ENCODE data around the gene CSPG5.
A peak's percentile ranks its signal among the peaks of the same experiment; 100 is the strongest.

CSPG5 gene

DNA sequence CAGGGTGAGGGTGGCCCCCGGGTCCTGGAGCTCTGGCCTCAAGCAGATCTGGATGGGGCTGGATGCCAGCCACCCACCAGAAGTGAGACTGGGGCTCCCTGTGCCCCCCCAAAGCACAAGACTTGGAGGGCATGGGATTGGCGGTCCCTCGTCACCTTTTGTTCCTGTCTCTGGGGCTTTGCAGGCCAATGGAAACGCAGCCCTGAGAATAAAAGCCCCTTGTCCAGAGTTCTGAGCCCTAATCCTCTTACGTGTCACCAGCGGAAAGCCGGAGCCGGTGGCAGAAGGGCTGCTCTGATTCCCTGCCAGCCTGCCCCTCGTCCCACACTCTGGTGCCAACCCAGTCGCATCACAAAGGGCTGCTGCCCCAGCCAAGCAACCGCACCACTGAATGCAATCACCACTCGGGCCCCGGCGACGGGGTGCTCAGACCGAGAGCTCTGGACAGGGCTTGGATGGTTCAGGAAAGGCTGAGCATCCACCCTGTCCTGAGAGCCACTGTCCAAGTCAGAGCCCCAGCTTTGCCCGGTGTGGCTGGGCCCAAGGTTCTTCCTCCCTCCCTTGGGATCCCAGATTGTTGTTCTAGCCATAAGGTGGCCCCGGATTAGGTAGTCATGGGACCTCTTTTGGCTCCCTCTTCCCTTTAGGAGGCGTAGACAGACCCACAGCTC is 42.3 kb downstream of the CSPG5 start:
- no peak for DNase-seq

DNA sequence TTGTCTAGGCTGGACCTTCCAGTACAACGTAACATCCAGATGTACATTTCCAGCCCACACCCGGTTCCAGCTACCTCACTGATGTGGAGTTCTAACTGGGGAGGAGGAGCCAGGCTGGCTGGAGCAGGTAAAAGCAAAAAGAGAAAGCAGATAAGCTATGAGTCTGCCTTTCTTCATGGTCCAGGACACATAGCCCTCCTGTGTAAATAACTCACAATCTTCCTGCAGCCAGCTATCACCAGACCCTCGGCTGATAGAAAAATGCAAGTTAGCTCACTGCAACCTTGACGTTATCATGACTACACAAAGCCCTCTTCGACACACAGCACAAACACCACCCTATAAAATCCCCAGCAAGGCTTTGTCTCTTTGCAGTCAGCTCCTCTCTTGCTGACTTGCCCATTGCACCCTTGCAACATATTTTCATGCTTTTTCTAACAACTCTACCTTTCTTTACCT is 44.6 kb downstream of the CSPG5 start:
- DNase-seq, result no peak

DNA sequence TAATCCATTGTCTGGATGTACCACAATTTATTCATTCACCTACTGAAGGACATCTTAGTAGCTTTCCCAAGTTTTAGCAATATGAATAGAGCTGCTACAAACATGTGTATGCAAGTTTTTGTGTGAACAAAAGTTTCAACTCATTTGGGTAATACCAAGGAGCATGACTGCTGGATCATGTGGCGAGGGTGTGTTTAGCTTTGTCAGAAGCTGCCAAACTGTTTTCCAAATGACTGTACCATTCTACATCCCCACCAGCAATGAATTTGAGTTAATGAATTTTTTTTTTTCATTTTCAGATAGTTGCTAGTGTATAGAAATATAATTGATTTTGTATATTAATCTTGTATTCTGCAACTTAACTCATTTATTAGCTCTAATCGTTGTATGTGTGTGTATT is 45.2 kb downstream of the CSPG5 start:
- no peak for DNase-seq

DNA sequence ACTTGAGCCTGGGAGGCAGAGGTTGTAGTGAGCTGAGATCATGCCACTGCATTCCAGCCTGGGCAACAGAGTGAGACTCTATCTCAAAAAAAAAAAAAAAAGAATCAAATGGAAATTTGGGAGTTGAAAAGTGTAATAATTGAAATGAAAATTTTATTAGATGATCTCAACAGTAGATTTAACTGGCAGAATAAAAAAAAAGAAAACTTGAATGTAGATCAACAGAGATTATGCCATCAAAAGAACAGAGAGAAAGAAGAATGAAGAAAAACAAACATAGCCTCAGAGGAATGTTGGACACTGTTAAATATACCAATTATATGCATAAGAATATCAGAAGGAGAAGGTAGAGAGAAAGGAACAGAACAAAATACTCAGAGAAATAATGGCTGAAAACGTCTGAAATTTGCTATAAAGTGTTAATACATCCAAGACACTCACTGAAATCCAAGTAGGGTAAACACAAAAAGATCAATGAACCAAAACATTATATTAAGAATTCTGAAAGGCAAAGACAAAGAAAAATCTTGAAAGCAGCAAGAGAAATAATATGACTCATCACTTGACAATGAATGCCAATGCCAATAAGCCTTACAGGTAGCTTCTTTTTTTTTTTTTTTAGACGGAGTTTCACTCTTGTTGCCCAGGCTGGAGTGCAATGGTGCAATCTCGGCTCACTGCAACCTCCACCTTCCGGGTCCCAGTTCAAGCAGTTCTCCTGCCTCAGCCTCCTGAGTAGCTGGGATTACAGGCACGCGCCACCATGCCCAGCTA is 50.5 kb downstream of the CSPG5 start:
- no peak for DNase-seq

DNA sequence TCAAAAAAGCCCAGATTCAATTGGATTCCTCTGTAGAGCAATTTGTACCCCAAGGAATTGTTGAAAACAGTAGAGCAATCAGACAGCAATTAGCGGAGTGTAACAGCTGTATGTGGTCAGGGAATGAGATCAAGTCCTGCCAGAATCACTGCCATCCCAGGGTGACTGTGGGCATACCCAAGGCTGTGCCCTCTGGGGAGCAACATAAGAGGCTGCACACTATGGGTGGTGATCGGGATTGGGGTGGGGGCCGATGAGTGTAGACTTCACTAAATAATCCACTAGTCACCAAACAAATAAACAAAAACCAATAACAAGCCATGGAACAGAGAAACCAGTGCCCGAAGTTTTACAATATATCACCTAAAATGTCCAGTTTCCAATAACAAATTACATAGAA is 53.0 kb downstream of the CSPG5 start:
- no peak for DNase-seq

DNA sequence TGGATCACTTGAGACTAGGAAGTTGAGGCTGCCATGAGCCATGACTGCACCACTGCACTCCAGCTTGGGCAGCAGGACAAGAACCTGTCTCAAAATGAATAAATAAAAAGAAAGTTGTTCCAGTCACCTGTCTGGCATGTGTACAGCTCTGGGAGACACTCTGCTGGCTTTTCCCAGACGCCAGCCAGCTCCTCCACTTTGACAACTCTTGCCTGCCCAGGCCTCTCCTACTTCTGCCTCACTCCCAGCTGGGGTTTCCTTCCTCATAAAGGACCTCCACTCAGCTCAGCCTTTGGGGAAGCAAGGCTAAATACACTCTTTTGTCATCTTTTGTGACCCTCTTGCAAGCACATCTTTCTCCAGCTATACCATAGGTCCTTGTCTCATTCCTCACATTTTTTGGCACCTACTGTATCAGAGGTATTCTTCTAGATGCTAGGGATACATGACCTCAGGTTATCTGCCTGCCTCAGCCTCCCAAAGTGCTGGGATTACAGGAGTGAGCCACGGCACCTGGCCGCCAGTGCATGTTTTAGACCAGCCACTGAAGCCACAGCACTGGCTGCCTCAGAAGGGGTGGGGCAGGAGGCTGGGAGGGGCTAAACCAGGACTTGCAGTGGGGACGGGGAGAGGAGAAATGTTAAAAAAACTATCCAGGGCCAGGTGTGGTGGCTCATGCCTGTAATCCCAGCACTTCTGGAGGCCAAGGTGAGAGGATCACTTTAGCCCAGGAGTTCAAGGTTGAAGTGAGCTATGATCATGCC is 55.2 kb downstream of the CSPG5 start:
- DNase-seq, result no peak

DNA sequence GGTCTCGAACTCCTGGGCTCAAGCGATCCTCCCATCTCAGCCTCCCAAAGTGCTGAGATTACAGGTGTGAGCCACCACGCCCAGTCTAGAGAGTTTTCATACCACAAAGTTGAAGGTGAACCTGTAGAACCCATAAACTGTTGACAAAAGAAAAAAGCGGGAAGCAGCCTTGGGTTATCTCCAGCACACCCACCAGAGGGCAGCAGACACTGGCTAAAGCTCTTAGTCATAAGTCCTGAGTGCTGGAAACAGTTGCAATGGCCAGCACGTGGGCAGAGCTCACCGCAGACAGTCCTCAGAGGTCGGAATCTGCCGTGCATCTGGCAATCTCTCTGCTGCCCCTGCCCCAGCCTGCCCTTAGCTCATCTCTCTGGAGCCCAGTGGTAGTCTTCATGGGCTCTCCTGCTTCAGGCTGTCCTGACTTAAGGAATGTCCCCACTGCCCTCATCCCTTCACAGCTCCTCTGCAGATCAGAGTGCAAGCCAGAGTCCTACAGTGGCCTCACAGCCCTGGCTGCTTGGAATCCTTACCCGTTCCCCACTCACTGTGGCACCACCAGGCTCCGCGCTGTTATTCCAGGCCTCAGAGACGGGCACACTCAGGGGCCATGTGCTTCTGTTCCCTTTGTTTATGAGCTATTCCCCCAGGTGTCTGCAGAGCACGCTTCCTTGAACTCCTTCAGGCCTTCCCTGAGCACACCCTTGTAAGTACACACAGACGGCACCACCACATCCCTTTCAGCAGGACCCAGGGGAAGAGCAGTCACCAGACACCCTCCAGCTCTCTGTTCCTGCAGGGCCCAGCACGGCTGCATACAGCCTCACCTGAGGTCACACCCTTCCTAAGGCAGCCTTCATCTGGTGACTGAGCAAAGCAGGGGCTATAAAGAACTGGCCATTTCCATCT is 56.3 kb downstream of the CSPG5 start:
- DNase-seq, result peak; percentile 79

DNA sequence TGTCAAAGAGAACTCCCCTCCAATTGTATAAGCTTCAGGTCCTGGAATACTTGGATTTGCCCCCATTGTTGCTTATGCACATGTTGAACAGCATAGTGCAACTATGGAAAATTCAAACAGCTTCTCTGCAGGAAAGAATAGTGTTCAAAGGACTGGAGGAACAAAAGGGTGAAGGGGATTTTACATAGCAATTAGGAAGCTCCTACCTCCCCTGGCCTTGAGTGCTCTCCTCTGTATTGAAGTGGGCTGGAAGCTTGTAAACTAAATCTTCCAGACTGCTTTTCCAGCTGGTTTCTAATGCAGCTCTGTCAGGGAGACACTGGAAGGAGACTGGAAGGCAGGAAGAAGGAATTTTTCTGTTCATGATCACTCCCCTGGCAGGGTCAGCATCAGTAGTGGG is 57.9 kb downstream of the CSPG5 start:
- DNase-seq, result no peak

DNA sequence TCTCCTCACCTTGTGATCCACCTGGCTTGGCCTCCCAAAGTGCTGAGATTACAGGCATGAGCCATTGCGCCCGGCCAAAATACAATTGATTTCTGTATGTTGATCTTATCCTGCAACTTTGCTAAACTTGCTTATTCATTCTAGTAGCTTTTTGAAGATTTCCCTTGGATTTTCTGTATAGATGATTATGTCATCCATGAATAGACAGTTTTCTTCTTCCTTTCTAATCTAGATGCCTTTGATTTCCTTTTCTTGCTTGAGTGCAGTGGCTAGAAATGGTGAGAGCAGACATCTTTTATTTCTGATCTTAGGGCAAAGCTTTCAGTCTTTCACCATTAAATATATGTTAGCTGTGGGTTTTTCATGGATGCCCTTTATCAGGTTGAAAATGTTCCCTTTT is 60.7 kb downstream of the CSPG5 start:
- no peak for DNase-seq

DNA sequence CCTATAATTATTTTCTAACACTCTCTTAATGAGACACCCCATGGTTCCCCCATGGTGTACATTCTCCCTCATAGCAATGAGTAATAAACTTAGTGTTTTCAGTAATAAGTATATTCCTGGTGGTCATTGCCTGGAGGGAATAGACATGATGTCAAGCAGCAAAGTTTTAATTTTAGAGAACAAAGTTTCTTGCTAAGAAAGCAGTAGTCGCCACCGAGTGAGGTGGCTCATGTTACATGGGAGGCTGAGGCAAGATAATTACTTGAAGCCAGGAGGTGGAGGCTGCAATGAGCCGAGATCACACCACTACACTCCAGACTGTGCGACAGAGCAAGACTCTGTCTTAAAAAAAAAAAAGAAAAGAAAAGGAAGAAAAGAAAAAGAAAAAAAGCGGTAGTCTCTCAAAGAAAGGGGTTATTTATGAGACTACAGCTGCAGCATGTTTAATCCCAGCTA is 62.8 kb downstream of the CSPG5 start:
- DNase-seq, result no peak

DNA sequence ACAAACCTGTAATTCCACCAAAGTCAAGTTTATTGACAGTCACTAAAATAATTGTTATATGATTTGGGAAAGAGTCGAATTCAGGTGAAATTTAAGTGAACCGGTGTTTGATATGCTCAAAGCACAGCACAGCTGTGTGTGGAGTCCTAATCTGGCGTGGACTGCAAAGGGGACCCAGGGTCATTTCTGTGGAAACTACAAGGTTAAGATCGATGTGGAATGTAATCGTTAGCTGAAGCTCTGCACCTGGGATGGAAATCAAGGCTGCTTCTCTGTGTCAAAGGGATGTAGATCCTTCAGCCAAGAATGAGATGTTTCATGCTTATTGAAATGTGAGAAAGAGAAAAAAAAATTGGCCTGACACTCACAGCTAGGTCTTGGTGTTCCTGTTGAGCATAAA is 63.6 kb downstream of the CSPG5 start:
- no peak for DNase-seq

DNA sequence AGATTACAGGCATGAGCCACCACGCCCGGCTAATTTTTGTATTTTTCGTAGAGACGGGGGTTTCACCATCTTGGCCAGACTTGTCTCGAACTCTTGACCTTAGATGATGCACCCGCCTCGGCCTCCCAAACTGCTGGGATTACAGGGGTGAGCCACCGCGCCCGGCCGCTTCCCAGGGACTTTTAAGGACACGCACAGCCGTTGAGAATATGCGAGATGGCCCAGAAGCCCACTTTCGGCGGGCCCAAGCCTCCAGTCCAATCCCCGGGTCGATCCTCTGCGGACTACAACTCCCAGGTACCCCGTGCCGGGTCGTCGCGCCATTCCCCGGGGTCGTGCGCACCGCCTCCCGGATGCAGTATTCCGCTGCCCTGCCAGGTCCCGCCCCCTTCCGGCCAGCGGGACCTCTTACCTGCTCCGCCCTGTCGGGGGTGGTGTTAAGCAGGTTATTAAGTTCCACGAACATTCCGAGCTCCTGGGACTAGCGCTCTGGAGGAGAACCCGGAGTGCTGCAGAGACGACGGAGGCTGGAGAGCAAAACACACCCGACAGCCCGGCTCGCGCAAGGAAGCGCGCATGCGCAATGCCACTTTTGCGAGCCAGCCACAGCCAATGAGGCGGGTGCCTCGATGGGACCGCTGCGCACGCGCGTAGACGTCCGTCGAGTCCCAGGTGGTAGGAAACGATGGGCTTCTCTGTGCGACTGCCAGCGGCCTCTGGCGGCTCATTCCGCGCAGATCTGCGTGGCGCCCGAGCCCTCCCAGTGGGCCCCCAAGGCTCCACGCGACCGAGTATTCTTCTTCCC is 65.3 kb downstream of the CSPG5 start, which contains the start of gene ELP6:
Gene ELP6 (minus strand): TSS at position 588 of the 805 bp plus-strand sequence. CDS start 122 bp downstream, at position 466.
- peak; percentile 98 for DNase-seq

DNA sequence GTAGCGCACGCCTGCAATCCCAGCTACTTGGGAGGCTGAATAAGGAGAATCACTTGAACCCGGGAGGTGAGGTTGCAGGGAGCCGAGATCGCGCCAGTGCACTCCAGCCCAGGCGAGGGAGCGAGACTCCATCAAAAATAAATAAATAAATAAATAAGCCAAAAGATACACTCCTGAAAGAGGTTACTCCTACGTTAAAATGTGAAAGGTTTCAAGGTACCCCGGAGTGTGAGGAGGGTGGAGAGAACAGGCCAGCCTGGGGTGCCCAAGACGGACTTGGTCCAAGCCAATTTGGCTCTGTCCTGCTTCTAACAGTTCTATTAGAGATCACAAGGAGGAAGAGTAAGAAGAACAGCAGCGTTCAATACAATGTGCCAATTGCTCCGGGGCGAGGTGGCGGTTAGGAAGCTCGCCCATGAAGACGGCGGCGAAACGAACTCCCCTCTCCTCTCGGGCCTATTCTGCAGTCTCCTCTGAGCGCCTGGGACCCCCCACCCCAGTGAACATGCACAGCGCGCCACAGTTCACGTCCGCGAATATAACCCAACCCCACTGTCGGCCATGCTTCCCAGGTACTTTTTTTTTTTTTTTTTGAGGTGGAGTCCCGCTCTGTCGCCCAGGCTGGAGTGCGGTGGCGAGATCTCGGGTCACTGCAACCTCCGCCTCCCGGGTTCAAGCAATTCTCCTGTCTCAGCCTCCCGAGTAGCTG is 66.1 kb downstream of the CSPG5 start:
- peak; percentile 21 for DNase-seq

Data from CD4-positive, alpha-beta T cell treated with Interleukin-15 for 1 hour (primary cell).